ENCODE data around the gene TTC4. TPM values are rescaled to one million over a fixed set of nuclear protein-coding genes. Genes with fewer than 3 reads are reported as not detected.

TTC4 gene
- total and polyA plus RNA-seq, 2 experiments from 2014 or later, result 25.1 to 33.6 TPM

DNA sequence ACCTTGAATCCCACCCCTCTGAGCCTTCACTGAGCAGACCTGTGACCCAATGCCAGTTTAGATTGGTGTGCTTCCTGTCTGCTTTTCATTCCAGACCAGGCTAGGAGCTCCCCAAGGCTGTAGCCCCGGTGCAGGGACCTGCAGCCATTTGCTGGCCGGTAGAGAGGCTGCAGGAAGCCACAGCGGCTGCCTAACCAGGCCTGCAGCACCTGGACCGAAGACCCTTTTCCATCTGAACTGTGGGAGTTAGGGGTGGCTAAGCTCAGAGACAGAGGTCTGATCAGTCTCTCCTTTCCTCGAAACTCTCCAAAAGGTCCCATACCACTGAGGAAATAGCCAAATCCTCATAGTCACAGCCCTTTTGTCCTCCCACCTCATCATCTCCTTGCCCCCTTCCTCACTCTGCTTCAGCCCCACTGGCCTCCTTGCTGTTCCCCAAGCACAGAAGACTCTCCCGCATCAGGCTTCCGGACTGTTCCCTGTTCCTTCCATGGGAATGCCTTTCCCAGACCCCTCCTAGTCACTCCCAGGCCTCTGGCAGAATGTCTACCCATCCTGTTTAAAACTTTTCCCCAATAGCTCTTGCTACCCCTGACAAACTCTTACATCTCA lies 674 bp upstream of the TTC4 start:
- Histone ChIP-seq H3K36me3 (ENCODE audit: insufficient read depth) (peaks cover 3% of the 10 kb centered on the region; the same call in 1 of the 2 replicates), H3K79me2 (replicated peaks; ENCODE audit: insufficient read depth) (peaks cover 20% of the 10 kb centered on the region), H3K27ac (ENCODE audit: low read depth) (no peak overlapping the region), H4K20me1 (replicated peaks; ENCODE audit: insufficient read depth) (no peaks in the 10 kb centered on the region), H3K4me2 (peak overlapping the region; percentile 85), H3K4me1 (ENCODE audit: insufficient read depth) (peaks cover 10% of the 10 kb centered on the region), H3F3A (replicated peaks; ENCODE audit: low read depth) (no peaks in the 10 kb centered on the region), H3K4me3 (peak overlapping the region; percentile 86), H2AFZ (peak overlapping the region; percentile 100), H3K9me2 (ENCODE audit: insufficient read depth) (no peaks in the 10 kb centered on the region), H3K27me3 (ENCODE audit: insufficient read depth) (no peaks in the 10 kb centered on the region)
- TF ChIP-seq, protein P1, sequence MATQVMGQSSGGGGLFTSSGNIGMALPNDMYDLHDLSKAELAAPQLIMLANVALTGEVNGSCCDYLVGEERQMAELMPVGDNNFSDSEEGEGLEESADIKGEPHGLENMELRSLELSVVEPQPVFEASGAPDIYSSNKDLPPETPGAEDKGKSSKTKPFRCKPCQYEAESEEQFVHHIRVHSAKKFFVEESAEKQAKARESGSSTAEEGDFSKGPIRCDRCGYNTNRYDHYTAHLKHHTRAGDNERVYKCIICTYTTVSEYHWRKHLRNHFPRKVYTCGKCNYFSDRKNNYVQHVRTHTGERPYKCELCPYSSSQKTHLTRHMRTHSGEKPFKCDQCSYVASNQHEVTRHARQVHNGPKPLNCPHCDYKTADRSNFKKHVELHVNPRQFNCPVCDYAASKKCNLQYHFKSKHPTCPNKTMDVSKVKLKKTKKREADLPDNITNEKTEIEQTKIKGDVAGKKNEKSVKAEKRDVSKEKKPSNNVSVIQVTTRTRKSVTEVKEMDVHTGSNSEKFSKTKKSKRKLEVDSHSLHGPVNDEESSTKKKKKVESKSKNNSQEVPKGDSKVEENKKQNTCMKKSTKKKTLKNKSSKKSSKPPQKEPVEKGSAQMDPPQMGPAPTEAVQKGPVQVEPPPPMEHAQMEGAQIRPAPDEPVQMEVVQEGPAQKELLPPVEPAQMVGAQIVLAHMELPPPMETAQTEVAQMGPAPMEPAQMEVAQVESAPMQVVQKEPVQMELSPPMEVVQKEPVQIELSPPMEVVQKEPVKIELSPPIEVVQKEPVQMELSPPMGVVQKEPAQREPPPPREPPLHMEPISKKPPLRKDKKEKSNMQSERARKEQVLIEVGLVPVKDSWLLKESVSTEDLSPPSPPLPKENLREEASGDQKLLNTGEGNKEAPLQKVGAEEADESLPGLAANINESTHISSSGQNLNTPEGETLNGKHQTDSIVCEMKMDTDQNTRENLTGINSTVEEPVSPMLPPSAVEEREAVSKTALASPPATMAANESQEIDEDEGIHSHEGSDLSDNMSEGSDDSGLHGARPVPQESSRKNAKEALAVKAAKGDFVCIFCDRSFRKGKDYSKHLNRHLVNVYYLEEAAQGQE (IDR thresholded peaks at IDR 0.05; ENCODE audit: unreplicated experiment), result no peak
- no peak for TF ChIP-seq ZNF331 (CRISPR knock-in tag; IDR thresholded peaks at IDR 0.05; ENCODE audit: low read depth)
- TF ChIP-seq POLR2AphosphoS5 (IDR thresholded peaks at IDR 0.05; ENCODE audit: low read depth), result no peak
- no peak for TF ChIP-seq EZH2 (IDR thresholded peaks at IDR 0.05; ENCODE audit: low read depth, unreplicated experiment)
- TF ChIP-seq CREB1 (CRISPR knock-in tag; IDR thresholded peaks at IDR 0.05; ENCODE audit: low read depth), result no peak
- TF ChIP-seq NANOG (IDR thresholded peaks at IDR 0.05; ENCODE audit: borderline replicate concordance), result no peak
- TF ChIP-seq ZNF114 (CRISPR knock-in tag; IDR thresholded peaks at IDR 0.05), result no peak
- no peak for TF ChIP-seq EZH2phosphoT487 (IDR thresholded peaks at IDR 0.05; ENCODE audit: unreplicated experiment)
- TF ChIP-seq, protein P2, sequence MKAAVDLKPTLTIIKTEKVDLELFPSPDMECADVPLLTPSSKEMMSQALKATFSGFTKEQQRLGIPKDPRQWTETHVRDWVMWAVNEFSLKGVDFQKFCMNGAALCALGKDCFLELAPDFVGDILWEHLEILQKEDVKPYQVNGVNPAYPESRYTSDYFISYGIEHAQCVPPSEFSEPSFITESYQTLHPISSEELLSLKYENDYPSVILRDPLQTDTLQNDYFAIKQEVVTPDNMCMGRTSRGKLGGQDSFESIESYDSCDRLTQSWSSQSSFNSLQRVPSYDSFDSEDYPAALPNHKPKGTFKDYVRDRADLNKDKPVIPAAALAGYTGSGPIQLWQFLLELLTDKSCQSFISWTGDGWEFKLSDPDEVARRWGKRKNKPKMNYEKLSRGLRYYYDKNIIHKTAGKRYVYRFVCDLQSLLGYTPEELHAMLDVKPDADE (IDR thresholded peaks at IDR 0.05), result no peak
- TF ChIP-seq JUNB (IDR thresholded peaks at IDR 0.05; ENCODE audit: unreplicated experiment), result no peak
- TF ChIP-seq, protein P3, sequence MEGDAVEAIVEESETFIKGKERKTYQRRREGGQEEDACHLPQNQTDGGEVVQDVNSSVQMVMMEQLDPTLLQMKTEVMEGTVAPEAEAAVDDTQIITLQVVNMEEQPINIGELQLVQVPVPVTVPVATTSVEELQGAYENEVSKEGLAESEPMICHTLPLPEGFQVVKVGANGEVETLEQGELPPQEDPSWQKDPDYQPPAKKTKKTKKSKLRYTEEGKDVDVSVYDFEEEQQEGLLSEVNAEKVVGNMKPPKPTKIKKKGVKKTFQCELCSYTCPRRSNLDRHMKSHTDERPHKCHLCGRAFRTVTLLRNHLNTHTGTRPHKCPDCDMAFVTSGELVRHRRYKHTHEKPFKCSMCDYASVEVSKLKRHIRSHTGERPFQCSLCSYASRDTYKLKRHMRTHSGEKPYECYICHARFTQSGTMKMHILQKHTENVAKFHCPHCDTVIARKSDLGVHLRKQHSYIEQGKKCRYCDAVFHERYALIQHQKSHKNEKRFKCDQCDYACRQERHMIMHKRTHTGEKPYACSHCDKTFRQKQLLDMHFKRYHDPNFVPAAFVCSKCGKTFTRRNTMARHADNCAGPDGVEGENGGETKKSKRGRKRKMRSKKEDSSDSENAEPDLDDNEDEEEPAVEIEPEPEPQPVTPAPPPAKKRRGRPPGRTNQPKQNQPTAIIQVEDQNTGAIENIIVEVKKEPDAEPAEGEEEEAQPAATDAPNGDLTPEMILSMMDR (conservative IDR thresholded peaks at IDR 0.05; ENCODE audit: low read depth in 2 of 2), result no peak
- TF ChIP-seq, protein P4, sequence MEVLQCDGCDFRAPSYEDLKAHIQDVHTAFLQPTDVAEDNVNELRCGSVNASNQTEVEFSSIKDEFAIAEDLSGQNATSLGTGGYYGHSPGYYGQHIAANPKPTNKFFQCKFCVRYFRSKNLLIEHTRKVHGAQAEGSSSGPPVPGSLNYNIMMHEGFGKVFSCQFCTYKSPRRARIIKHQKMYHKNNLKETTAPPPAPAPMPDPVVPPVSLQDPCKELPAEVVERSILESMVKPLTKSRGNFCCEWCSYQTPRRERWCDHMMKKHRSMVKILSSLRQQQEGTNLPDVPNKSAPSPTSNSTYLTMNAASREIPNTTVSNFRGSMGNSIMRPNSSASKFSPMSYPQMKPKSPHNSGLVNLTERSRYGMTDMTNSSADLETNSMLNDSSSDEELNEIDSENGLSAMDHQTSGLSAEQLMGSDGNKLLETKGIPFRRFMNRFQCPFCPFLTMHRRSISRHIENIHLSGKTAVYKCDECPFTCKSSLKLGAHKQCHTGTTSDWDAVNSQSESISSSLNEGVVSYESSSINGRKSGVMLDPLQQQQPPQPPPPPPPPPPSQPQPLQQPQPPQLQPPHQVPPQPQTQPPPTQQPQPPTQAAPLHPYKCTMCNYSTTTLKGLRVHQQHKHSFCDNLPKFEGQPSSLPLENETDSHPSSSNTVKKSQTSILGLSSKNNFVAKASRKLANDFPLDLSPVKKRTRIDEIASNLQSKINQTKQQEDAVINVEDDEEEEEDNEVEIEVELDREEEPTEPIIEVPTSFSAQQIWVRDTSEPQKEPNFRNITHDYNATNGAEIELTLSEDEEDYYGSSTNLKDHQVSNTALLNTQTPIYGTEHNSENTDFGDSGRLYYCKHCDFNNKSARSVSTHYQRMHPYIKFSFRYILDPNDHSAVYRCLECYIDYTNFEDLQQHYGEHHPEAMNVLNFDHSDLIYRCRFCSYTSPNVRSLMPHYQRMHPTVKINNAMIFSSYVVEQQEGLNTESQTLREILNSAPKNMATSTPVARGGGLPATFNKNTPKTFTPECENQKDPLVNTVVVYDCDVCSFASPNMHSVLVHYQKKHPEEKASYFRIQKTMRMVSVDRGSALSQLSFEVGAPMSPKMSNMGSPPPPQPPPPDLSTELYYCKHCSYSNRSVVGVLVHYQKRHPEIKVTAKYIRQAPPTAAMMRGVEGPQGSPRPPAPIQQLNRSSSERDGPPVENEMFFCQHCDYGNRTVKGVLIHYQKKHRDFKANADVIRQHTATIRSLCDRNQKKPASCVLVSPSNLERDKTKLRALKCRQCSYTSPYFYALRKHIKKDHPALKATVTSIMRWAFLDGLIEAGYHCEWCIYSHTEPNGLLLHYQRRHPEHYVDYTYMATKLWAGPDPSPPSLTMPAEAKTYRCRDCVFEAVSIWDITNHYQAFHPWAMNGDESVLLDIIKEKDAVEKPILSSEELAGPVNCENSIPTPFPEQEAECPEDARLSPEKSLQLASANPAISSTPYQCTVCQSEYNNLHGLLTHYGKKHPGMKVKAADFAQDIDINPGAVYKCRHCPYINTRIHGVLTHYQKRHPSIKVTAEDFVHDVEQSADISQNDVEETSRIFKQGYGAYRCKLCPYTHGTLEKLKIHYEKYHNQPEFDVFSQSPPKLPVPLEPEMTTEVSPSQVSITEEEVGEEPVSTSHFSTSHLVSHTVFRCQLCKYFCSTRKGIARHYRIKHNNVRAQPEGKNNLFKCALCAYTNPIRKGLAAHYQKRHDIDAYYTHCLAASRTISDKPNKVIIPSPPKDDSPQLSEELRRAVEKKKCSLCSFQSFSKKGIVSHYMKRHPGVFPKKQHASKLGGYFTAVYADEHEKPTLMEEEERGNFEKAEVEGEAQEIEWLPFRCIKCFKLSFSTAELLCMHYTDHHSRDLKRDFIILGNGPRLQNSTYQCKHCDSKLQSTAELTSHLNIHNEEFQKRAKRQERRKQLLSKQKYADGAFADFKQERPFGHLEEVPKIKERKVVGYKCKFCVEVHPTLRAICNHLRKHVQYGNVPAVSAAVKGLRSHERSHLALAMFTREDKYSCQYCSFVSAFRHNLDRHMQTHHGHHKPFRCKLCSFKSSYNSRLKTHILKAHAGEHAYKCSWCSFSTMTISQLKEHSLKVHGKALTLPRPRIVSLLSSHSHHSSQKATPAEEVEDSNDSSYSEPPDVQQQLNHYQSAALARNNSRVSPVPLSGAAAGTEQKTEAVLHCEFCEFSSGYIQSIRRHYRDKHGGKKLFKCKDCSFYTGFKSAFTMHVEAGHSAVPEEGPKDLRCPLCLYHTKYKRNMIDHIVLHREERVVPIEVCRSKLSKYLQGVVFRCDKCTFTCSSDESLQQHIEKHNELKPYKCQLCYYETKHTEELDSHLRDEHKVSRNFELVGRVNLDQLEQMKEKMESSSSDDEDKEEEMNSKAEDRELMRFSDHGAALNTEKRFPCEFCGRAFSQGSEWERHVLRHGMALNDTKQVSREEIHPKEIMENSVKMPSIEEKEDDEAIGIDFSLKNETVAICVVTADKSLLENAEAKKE (CRISPR knock-in tag; IDR thresholded peaks at IDR 0.05), result no peak
- TF ChIP-seq STAT1 (IDR thresholded peaks at IDR 0.05; ENCODE audit: unreplicated experiment), result no peak
- H3K27me3 Mint-ChIP-seq (ENCODE audit: insufficient read depth, low read depth, poor library complexity), result peaks cover 10% of the 10 kb centered on the region
- H3K36me3 Mint-ChIP-seq (ENCODE audit: low read depth), result peaks cover 16% of the 10 kb centered on the region
- ATAC-seq, result peak; percentile 6
- no peaks in the 10 kb centered on the region for H3K9me3 Mint-ChIP-seq
- DNase-seq (ENCODE audit: low spot score), result no peak
- peak overlapping the region; percentile 86 for H3K4me3 Mint-ChIP-seq
- peaks cover 10% of the 10 kb centered on the region for H3K4me1 Mint-ChIP-seq
- H3K27ac Mint-ChIP-seq, result no peak overlapping the region

All from GM23338 (cell line).